ENCODE data around the gene CXCL14.

Gene CXCL14

DNA sequence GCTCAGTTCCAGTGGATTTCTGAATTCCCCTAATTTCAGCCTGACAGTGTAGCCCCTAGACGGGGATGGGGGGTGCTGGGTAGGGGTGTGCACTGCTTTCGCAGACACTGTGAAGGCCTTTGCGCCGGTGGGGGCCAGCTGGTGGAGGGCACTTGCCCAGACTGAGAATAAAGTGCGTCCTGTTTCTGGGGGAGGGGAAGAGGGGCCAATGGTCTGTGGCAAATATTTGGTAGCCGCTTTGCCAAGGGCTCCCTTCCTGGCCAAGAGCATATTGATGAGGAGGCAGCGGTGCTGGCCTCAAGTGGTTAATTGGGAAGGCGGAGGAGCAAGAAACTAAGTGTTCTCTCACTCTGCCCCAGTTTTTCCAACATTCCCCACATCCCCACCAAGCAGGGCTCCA, 1.4 kb downstream of the CXCL14 start:
- no peak overlapping the region for H3K4me3 ChIP-seq (ENCODE audit: low read length)
- H3K4me1 ChIP-seq (ENCODE audit: control insufficient read depth, insufficient read depth, low read length) = peaks cover 19% of the 10 kb centered on the region
- no peak overlapping the region for H3K9ac ChIP-seq (ENCODE audit: low read length)
- no peak for DNase-seq (ENCODE audit: low read depth)
- peaks cover 22% of the 10 kb centered on the region for H3K27me3 ChIP-seq (replicated peaks; ENCODE audit: control insufficient read depth, insufficient read depth, low read length)
- no peaks in the 10 kb centered on the region for H3K36me3 ChIP-seq (ENCODE audit: control insufficient read depth, insufficient read depth, low read length, severe bottlenecking)
- H3K9me3 ChIP-seq (ENCODE audit: control insufficient read depth, low read length) = peaks cover 9% of the 10 kb centered on the region

DNA sequence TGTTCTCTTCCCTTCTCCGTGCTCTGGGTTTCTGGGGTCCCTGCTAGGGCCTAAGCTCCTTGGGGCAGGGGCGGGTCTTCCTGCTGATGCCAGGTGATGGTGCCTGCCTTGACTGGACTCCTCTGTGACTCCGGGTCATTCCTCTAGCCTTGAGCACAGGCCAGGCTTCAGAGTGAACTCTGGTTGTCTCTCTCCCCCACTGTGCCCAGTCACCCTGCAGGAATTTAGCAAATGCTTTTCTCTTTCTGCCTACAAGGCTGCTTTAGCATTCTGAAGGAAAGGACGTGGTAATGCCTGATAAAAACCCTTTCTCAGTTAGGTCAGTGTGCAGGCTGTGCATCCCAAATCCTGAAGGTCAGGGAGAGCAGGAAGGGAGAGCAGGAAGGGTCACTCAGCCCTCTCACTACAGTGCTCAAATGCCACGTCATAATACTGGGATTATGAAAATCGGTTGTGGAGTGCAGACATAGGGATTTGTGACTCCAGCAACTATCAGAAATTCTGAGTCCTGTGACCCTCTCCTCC, 2.7 kb downstream of the CXCL14 start:
- DNase-seq (ENCODE audit: low read depth) = peak; percentile 37
- peaks cover 9% of the 10 kb centered on the region for H3K9me3 ChIP-seq (ENCODE audit: control insufficient read depth, low read length)
- peaks cover 19% of the 10 kb centered on the region for H3K4me1 ChIP-seq (ENCODE audit: control insufficient read depth, insufficient read depth, low read length)
- H3K27me3 ChIP-seq (replicated peaks; ENCODE audit: control insufficient read depth, insufficient read depth, low read length) = peaks cover 13% of the 10 kb centered on the region
- H3K36me3 ChIP-seq (ENCODE audit: control insufficient read depth, insufficient read depth, low read length, severe bottlenecking) = no peaks in the 10 kb centered on the region
- H3K4me3 ChIP-seq (ENCODE audit: low read length) = no peak overlapping the region
- H3K9ac ChIP-seq (ENCODE audit: low read length) = no peak overlapping the region

DNA sequence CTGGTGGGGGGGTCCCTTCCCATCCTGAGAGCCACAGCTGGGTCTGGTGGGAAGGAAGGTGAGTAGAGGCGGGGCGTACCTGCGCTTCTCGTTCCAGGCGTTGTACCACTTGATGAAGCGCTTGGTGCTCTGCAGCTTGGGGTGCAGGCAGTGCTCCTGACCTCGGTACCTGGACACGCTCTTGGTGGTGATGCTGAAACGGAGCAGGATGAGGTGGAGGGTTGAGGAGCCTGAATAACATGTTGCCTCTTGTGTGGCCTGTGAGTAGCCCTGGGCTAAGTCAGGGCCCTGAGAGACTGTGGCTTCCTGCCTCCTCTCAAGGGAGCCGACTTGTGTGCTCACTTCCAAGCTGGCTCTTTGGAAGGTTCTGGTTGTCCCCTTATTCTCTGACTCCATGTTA, 4.3 kb downstream of the CXCL14 start:
- H3K4me1 ChIP-seq (ENCODE audit: control insufficient read depth, insufficient read depth, low read length) = peaks cover 19% of the 10 kb centered on the region
- DNase-seq (ENCODE audit: low read depth) = no peak
- peaks cover 8% of the 10 kb centered on the region for H3K27me3 ChIP-seq (replicated peaks; ENCODE audit: control insufficient read depth, insufficient read depth, low read length)
- no peak overlapping the region for H3K9ac ChIP-seq (ENCODE audit: low read length)
- H3K36me3 ChIP-seq (ENCODE audit: control insufficient read depth, insufficient read depth, low read length, severe bottlenecking) = no peaks in the 10 kb centered on the region
- no peak overlapping the region for H3K4me3 ChIP-seq (ENCODE audit: low read length)
- peaks cover 9% of the 10 kb centered on the region for H3K9me3 ChIP-seq (ENCODE audit: control insufficient read depth, low read length)

DNA sequence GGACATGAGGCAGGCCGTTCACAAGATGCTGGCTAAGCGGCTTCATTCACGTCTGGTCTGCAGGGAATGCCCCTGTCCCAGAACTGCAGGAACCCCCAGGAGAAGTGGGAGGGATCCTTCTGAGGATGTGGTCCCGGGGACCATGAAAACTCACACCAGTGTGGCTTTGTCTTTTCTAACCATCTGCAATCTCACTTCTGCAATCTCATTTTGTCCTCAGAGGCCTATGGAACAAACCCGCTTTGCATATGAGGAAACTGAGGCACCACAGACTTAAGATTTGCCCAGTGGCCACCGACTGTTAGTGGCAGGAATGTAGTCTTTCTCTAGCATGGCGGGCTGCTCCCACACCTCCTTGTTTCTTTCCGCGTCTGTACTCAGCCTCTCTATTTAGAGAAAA, 6.9 kb downstream of the CXCL14 start:
- peaks cover 6% of the 10 kb centered on the region for H3K4me1 ChIP-seq (ENCODE audit: control insufficient read depth, insufficient read depth, low read length)
- DNase-seq (ENCODE audit: low read depth) = no peak
- H3K4me3 ChIP-seq (ENCODE audit: low read length) = no peak overlapping the region
- H3K36me3 ChIP-seq (ENCODE audit: control insufficient read depth, insufficient read depth, low read length, severe bottlenecking) = no peaks in the 10 kb centered on the region
- no peak overlapping the region for H3K9ac ChIP-seq (ENCODE audit: low read length)
- H3K9me3 ChIP-seq (ENCODE audit: control insufficient read depth, low read length) = no peaks in the 10 kb centered on the region
- H3K27me3 ChIP-seq (replicated peaks; ENCODE audit: control insufficient read depth, insufficient read depth, low read length) = peaks cover 8% of the 10 kb centered on the region

DNA sequence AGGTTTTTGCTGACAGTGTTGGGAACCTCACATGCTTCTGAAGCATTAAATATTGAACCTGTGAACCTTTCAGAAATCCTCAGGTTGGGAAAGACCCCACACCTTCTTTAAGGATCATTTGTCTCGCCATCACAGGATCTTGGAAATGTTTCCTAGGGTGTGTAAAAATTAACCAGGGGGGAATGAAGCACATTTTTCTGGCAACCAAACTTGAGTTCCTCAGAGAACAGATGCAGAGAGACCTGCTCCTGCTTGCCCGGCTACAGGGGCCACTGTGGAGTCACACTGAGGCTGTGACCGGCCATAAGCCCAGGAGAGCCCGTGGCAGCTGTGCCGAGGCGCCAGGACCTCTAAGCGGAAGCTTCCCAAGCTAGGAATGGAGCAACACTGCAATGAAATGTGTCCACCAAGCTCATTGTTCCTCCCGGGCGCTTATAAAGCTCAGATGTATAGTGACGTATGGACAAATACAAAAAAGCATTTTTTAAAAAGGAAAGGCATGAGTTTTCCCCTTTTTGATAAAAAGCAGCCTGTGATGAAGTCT, 7.7 kb downstream of the CXCL14 start:
- Histone ChIP-seq H3K4me3 (ENCODE audit: low read length) (no peak overlapping the region), H3K9ac (ENCODE audit: low read length) (no peak overlapping the region), H3K9me3 (ENCODE audit: control insufficient read depth, low read length) (no peaks in the 10 kb centered on the region), H3K4me1 (ENCODE audit: control insufficient read depth, insufficient read depth, low read length) (peaks cover under 1% of the 10 kb centered on the region), H3K27me3 (replicated peaks; ENCODE audit: control insufficient read depth, insufficient read depth, low read length) (peaks cover 8% of the 10 kb centered on the region), H3K36me3 (ENCODE audit: control insufficient read depth, insufficient read depth, low read length, severe bottlenecking) (no peaks in the 10 kb centered on the region)
- no peak for DNase-seq (ENCODE audit: low read depth)

DNA sequence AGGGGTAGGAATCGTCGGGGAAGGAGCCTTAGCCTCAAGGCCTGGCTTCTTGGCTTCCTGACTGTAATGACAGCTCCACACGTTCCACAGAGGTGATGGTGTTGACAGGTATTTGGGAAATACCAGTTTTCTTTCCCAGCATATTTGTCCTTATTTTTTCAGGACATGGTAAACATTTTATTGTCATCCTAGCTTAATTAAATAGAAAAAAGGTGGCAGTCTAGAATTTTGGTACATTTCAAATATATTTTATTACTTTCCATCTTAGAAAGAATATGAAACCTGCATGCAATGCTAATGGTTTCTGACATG, 8.4 kb downstream of the CXCL14 start:
- Histone ChIP-seq H3K36me3 (ENCODE audit: control insufficient read depth, insufficient read depth, low read length, severe bottlenecking) (no peaks in the 10 kb centered on the region), H3K9ac (ENCODE audit: low read length) (no peak overlapping the region), H3K27me3 (replicated peaks; ENCODE audit: control insufficient read depth, insufficient read depth, low read length) (peaks cover 8% of the 10 kb centered on the region), H3K4me1 (ENCODE audit: control insufficient read depth, insufficient read depth, low read length) (peaks cover 3% of the 10 kb centered on the region), H3K9me3 (ENCODE audit: control insufficient read depth, low read length) (no peaks in the 10 kb centered on the region), H3K4me3 (ENCODE audit: low read length) (no peak overlapping the region)
- DNase-seq (ENCODE audit: low read depth) = no peak

DNA sequence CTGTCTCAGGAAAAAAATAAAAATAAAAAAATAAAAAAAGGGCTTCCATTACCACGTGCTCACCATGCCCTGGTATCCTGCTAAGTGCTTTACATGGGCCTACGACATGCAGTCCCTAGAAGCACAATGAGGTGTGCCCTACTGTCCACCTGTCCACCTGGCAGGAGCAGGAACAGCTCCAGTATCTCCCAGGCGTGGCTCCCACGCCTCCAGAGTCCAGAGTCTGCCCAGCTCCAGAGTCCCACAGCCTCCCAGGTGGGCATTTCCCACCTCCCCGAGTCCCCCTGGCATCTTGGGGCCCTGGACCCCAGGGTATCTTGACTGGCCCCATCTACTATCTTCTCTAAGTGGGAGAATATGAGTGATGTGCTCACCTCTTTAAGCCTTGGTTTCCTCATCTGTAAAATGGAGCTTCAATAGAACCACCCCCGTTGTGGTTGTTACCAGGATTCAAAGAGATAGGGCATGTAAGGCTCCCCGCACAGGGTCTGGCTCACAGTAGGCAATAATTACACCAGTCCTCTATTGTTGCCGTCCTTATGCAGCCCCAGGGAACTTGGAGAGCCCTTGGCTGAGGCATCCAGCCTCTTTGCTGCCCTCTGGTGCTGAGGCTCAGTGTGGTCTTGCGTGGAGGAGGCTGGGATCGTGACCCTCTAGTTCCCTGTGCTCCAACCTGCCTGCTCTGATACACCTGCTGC, 8.9 kb downstream of the CXCL14 start:
- Histone ChIP-seq H3K36me3 (ENCODE audit: control insufficient read depth, insufficient read depth, low read length, severe bottlenecking) (no peaks in the 10 kb centered on the region), H3K4me3 (ENCODE audit: low read length) (no peak overlapping the region), H3K9ac (ENCODE audit: low read length) (no peak overlapping the region), H3K27me3 (replicated peaks; ENCODE audit: control insufficient read depth, insufficient read depth, low read length) (peaks cover 8% of the 10 kb centered on the region), H3K9me3 (ENCODE audit: control insufficient read depth, low read length) (no peaks in the 10 kb centered on the region), H3K4me1 (ENCODE audit: control insufficient read depth, insufficient read depth, low read length) (peaks cover 8% of the 10 kb centered on the region)
- peak; percentile 32 for DNase-seq (ENCODE audit: low read depth)

DNA sequence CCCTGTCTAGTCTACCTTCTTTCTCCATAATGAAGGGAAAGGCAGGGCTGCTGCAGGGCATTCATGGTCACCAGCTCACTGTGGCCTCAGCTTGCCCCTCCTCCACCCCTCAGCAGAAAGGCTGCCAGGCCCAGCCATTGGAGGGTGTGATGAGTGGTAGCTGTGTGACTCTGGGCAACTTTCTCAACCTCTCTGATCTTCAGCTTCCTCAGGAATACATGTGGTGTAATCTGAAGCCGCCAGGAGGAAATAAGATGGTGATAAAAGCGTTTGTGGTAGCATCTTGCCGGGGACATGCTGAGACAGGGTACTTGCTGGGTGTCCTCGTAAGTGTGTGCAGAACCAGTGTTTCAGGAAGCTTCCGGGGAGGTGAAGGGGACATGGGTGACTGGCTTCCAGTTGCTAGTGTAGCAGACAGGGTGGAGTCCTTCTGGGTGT, 9.8 kb downstream of the CXCL14 start:
- H3K36me3 ChIP-seq (ENCODE audit: control insufficient read depth, insufficient read depth, low read length, severe bottlenecking) = no peaks in the 10 kb centered on the region
- no peaks in the 10 kb centered on the region for H3K9me3 ChIP-seq (ENCODE audit: control insufficient read depth, low read length)
- no peak overlapping the region for H3K4me3 ChIP-seq (ENCODE audit: low read length)
- H3K27me3 ChIP-seq (replicated peaks; ENCODE audit: control insufficient read depth, insufficient read depth, low read length) = peaks cover 3% of the 10 kb centered on the region
- no peak for DNase-seq (ENCODE audit: low read depth)
- peaks cover 9% of the 10 kb centered on the region for H3K4me1 ChIP-seq (ENCODE audit: control insufficient read depth, insufficient read depth, low read length)
- H3K9ac ChIP-seq (ENCODE audit: low read length) = no peak overlapping the region

DNA sequence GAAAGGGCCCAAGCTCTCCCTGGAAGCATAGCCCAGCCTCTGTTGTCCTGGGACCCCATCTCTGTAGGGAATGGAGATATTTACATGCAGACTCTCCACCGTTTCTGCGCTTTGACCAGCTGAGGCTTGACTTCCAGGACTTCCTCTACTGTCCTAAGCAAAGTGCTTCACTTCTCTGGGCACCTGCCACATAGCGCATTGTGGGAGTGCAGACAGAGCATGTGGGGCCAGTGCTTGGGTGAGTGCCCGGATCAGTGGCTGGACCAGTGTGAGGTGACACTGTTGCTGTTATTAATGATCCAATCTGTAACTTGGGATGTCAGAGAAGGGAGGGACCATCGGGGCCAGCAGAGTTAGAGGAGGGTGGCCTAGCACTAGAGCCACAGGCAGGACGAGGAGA, 10.5 kb downstream of the CXCL14 start:
- H3K4me1 ChIP-seq (ENCODE audit: control insufficient read depth, insufficient read depth, low read length) = peaks cover 9% of the 10 kb centered on the region

DNA sequence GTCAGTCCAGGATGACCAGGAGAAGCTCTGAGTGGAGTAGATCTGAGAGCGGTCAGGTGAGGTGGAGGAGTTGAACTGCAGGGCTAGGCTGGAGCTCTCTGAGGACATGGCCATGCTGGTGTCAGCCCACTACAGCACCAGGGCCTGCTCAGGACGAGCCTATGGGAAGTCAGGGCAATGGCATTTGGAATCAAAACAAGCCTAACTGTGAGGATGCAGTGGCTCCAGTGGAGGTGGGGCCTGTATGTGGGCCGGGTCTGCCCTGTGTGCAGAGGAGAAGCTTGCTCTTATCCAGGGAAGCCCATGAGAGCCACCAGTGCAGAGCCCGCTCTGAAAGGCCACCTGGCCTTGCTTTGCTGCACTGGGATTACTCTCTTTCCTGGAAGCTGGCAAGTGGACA, 11.1 kb downstream of the CXCL14 start:
- no peak for DNase-seq (ENCODE audit: low read depth)
- Histone ChIP-seq H3K9ac (ENCODE audit: low read length) (no peak overlapping the region), H3K9me3 (ENCODE audit: control insufficient read depth, low read length) (no peaks in the 10 kb centered on the region), H3K27me3 (replicated peaks; ENCODE audit: control insufficient read depth, insufficient read depth, low read length) (no peaks in the 10 kb centered on the region), H3K36me3 (ENCODE audit: control insufficient read depth, insufficient read depth, low read length, severe bottlenecking) (no peaks in the 10 kb centered on the region), H3K4me1 (ENCODE audit: control insufficient read depth, insufficient read depth, low read length) (peaks cover 9% of the 10 kb centered on the region), H3K4me3 (ENCODE audit: low read length) (no peak overlapping the region)

More for the DNA sequence above, 10.5 kb downstream of the CXCL14 start:
- no peak overlapping the region for H3K4me3 ChIP-seq (ENCODE audit: low read length)
- H3K9ac ChIP-seq (ENCODE audit: low read length) = no peak overlapping the region
- DNase-seq (ENCODE audit: low read depth) = no peak
- no peaks in the 10 kb centered on the region for H3K9me3 ChIP-seq (ENCODE audit: control insufficient read depth, low read length)
- H3K36me3 ChIP-seq (ENCODE audit: control insufficient read depth, insufficient read depth, low read length, severe bottlenecking) = no peaks in the 10 kb centered on the region
- H3K27me3 ChIP-seq (replicated peaks; ENCODE audit: control insufficient read depth, insufficient read depth, low read length) = no peaks in the 10 kb centered on the region

DNA sequence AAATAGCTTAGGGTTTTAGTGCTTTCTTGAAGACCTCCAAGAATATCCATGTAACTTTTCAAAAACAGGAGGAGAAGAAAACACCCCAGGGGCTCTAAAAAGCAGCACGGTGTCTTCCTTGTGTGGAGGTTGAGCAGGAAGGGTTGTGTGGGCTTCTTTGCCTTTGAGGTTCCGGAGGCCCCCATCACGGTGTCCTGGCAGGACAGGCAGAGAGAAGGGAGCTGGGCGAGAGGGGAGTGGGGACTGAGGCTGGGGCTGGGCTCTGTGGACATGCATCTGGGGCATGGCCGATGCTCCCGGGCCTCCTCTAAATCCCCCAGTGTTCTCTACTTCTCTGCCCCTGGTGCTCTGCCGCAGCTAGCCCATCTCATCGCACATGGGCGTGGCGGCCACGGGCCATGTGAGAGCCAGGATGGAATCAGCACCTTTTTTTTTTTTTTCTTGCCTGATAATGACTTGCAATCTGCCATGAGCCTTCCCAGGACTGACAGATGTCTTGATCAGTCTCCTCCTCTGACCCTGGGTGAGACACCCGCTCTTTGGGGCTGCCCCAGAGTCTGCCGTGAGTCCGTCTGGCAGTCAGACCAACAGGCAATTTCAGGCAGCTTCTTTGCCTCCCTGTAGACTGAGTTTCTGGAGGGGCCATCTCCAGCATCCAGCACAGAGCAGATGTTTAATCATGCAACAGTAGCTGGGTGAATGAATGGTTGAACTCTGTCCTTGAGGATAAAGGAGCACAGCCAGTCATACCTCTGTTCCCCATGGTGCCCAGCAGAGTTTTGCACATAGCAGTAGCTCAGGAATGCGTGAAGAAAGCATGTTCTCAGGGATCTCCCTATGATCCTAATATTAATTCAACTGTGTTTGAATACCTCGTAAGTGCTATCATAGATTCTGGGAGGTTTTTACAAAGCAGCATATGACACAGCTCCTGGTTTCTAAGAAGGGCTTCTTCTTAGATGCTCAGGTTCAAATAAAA, 12.1 kb downstream of the CXCL14 start:
- Histone ChIP-seq H3K4me3 (ENCODE audit: low read length) (no peak overlapping the region), H3K9me3 (ENCODE audit: control insufficient read depth, low read length) (no peaks in the 10 kb centered on the region), H3K4me1 (ENCODE audit: control insufficient read depth, insufficient read depth, low read length) (peaks cover 9% of the 10 kb centered on the region), H3K36me3 (ENCODE audit: control insufficient read depth, insufficient read depth, low read length, severe bottlenecking) (no peaks in the 10 kb centered on the region), H3K27me3 (replicated peaks; ENCODE audit: control insufficient read depth, insufficient read depth, low read length) (no peaks in the 10 kb centered on the region), H3K9ac (ENCODE audit: low read length) (no peak overlapping the region)
- DNase-seq (ENCODE audit: low read depth) = no peak
